Skin of body (tissue), 2 donors: Measurements from ENCODE around the gene UNC45B. TPM values are rescaled to one million over a fixed set of nuclear protein-coding genes. Genes with fewer than 3 reads are reported as not detected.
"Not testable (repeated sequence)": the region's sequence is repeated elsewhere in the genome, so short reads cannot be mapped to it uniquely, and the experiment has no call there.

Source experiments
- DNase-seq: peaks from one replicate; lab custom pipeline; 2025; lab: John Stamatoyannopoulos, UW
- total RNA-seq: library from RNA; depleted of rRNA; stranded (reverse); fragments of >200 nt; gene quantifications from one replicate; pipeline ENCODE4 v1.2.3, GENCODE V29; 2014

The UNC45B gene
- total RNA-seq: 13.3 TPM

GRCh38 chr17:35147375-35147905 is at the start of gene UNC45B:
UNC45B (plus strand) TSS chr17:35147817; CDS start chr17:35148264, 447 bp downstream.
- DNase-seq: no peak

GRCh38 chr17:35099908-35100307 is 47.7 kb upstream of the UNC45B start:
- no peak for DNase-seq

DNA sequence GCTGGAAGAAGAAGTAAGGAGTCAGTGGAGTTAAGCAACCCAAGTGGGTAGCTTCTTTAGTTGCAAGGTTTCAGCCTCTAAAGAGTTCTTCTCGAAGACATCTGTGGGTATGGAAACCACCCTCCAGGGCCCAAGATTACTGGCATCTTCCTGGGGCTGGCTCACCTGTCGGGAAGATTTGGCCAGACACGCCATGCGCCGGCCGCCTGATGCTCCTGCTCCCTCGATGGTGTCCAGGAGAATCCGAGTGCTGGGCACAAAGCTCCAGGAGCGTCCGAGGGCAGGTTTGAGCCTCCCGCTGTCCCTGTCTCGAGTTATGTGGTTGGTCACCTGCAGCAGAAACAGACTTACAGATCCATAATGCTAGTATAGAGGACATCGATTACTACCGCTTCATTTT is 46.6 kb upstream of the UNC45B start:
- no peak for DNase-seq

DNA sequence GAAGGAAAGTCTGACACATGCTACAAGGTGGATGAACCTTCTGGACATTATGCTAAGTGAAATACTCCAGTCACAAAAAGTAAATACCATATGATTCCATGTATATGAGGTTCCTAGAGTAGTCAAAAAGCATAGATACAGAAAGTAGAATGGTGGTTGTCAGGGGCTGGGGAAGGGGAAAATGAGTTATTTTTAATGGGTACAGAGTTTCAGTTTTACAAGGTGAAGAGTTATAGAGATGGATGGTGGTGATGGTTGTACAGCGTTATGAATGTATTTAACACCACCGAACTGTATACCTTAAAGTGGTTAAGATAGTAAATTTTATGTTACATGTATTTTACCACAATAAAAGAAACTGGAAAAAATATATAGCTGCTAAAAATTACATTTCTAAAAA is 45.9 kb upstream of the UNC45B start:
- DNase-seq: no peak

DNA sequence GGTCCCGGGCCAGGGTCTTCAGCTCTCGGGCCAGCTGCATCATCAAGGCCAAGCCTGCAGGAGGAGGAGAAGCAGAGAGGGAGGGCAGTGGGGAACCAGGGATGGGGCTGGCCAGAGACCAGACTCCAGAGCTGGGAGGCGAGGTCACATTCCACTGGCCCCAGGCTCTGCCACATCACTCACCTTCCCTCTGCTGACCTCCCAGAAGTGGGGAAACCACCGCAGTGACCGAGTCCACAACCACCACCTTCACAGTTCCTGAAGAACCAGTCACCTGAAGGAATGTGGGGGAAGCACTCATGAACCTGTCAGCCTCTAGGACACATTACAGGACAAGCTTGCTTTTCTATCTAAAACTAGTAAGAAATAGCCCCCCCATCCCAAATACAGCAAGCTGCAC is 44.3 kb upstream of the UNC45B start:
- DNase-seq: no peak

GRCh38 chr17:35104844-35105450 is 42.7 kb upstream of the UNC45B start:
- DNase-seq: no peak

- not testable (repeated sequence) for DNase-seq
These were observed 36.8 kb upstream of the UNC45B start for GRCh38 chr17:35110791-35111190.

GRCh38 chr17:35116845-35117244 is 30.8 kb upstream of the UNC45B start:
- no peak for DNase-seq

- DNase-seq: no peak
These were observed 29.6 kb upstream of the UNC45B start for GRCh38 chr17:35117984-35118383.

DNA sequence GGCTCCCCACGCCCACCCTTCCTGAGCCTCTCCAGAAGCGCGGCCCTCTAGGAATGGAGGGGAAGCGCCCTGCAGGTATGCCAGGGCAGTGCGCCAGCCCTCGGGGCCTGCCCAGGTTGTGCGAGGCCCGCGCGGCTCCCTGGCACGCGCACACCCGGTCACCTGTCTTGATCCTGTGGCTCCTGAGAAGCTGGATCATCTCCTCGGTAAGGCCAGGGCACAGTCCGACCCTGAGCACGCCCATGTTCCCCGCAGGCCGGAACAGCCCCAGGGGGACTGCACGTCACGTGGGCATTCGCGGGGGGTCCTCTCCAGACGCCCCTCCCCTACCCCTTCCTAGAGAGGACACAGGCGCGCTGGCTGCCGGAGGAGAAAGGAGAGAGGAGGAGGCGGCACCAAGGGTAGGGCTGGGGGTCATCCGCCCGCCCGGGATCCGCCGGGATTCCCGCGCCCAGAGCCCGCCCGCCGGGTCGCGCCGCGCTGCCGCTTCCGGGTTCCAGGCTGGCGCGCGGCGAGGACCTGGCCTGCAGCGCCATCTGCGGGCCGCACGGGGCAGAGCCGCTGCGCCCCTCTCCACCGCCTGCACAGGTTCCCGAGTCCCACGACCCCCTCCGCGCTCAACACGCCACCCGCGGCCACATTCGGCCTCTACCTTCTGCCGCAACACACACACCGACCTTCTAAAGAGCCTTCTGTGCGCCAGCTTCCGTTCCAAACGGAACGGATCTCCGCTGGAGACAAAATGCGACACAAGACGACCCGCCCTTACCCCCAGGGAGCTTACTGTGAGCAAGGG is 28.0 kb upstream of the UNC45B start, which contains the start of gene RAD51D:
TSS of gene RAD51D (minus strand) at position 491 of the 796 bp plus-strand sequence. CDS start at position 244, 247 bp downstream.
- DNase-seq: peak; percentile 25

DNA sequence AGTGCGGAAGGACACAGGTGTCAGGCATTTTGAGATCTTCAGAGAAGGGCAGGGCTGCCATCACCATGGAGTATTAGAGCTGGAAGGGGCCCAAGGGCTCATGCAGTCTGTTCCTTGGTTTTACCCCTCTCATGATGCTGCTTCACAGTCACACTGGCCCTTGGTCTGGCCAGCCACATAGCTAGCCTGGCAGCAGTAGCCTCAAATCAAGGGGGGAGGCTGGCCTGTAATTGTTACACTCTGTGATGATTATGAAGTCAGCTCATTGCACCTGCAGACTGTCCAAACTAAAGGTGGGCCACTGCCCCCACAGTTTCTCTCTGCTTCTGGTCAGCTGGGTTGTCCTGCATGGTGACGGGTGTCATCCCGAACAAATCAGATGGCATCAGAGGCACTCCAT is 26.3 kb upstream of the UNC45B start, which contains the start of gene FNDC8:
TSS of gene FNDC8 (plus strand) at position 301 of the 400 bp plus-strand sequence. CDS start at position 380, 79 bp downstream.
- no peak for DNase-seq

- no peak for DNase-seq
These were observed 19.7 kb upstream of the UNC45B start for GRCh38 chr17:35127751-35128514.

DNA sequence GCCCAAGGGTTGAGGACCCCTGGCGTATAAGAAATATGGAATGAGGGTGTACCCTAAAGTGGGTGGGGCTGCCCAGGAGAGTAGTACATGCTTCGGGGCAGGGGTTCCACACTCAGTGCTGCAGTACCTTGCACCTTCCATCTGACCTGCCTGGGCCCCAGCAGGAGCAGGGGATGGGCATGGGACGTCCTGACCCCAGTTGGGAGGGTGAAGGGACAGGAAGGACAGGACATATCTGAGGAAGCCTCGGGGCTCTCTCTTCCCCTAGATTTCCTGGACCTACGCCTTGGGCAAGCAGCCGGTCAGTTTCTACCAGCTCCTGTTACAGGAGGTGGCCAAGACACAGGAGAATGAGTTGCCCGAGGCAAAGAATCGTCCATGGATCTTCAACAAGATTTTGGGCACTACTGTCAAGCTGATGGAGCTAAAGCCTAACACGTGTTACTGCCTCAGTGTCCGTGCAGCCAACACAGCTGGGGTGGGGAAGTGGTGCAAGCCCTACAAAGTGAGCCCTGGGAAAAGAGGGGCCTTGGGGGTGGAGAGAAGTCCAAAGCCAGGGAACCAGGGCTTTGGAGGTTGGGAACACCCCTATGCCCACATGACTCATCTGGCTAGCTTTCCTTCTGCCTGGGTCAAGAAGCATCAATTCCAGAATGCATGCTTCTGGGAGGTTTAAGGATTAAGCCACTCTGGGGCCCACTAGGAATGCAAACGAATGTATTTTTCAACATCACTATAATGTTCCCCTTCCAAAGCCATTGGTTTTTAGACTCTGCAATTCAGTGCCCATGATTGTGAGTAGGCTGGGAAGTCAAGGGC is 18.3 kb upstream of the UNC45B start:
- no peak for DNase-seq

DNA sequence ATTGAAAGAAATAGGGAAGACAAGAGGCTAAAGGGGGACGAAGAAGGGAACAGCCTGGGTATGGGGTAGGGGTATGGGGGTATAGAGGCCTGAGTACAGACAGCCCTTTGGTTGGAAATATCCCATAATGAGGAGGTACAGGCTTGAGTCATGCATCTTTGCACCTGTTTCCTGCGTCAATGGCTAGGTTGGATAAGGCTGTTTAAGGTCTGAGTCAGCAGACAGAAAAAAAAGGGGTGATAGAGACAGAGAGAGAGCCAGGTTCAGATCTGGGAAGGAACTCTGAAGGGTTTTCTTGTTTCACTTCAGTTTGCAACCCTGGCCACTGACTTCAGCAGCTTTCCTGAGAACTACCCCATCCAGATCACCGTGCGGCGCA is 17.7 kb upstream of the UNC45B start:
- no peak for DNase-seq

- no peak for DNase-seq
These were observed 17.2 kb upstream of the UNC45B start for GRCh38 chr17:35130392-35130791.

GRCh38 chr17:35132099-35132498 is 15.5 kb upstream of the UNC45B start:
- no peak for DNase-seq

- no peak for DNase-seq
These were observed 14.6 kb upstream of the UNC45B start for GRCh38 chr17:35132816-35133550.

DNA sequence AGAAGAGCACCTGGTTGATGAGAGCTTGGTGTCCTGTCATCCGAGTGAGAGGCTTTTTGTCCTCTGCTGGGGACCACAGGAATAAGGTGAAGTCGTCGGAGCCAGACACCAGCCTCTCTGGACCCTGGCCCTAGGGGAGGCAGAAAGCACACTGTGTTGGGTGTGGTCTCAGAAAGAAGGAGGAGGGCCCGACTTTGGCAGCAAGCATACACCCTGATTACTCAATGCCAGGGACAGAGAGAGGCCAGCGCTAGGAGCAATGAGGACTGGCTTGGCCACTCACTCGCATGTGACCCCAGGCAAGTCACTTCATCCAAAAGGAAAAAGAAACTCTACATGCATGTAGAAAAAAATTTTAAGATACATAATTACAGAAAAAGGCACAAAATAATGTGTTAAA is 12.3 kb upstream of the UNC45B start:
- no peak for DNase-seq

GRCh38 chr17:35138218-35138617 is 9.4 kb upstream of the UNC45B start:
- no peak for DNase-seq
